Measurements from ENCODE around the gene NRIP2.

GRCh38 chr12:2858334-2858733 is 23.5 kb upstream of the NRIP2 start:
- no peak for TF ChIP-seq CTCF (IDR thresholded peaks at IDR 0.05; ENCODE audit: poor library complexity, severe bottlenecking)
- TF ChIP-seq EZH2 (IDR thresholded peaks at IDR 0.05; ENCODE audit: borderline replicate concordance, insufficient read depth, low read length, poor library complexity, severe bottlenecking), result no peak
- TF ChIP-seq EP300 (conservative IDR thresholded peaks at IDR 0.05; ENCODE audit: poor library complexity, severe bottlenecking), result no peak
- TF ChIP-seq POLR2AphosphoS5 (IDR thresholded peaks at IDR 0.05), result no peak
- TF ChIP-seq SMC3 (conservative IDR thresholded peaks at IDR 0.05; ENCODE audit: poor library complexity), result no peak
